PC-9 (cell line): ENCODE measurements around the gene WIPI1.

Experiments used
- EZH2 ChIP-seq: fragments of 200-600 bp; sonication (generic); IDR thresholded peaks from 2 replicates; pipeline ENCODE4 v1.8.0; 2017; ENCODE audit warnings: antibody characterized with exemption, low read depth
- TF ChIP-seq, protein P1 (sequence below): fragments of 200-600 bp; sonication (generic); conservative IDR thresholded peaks from 2 replicates; pipeline ENCODE4 v1.6.1; 2017; ENCODE audit warnings: mixed run types, antibody characterized with exemption, mild to moderate bottlenecking, moderate library complexity

DNA sequence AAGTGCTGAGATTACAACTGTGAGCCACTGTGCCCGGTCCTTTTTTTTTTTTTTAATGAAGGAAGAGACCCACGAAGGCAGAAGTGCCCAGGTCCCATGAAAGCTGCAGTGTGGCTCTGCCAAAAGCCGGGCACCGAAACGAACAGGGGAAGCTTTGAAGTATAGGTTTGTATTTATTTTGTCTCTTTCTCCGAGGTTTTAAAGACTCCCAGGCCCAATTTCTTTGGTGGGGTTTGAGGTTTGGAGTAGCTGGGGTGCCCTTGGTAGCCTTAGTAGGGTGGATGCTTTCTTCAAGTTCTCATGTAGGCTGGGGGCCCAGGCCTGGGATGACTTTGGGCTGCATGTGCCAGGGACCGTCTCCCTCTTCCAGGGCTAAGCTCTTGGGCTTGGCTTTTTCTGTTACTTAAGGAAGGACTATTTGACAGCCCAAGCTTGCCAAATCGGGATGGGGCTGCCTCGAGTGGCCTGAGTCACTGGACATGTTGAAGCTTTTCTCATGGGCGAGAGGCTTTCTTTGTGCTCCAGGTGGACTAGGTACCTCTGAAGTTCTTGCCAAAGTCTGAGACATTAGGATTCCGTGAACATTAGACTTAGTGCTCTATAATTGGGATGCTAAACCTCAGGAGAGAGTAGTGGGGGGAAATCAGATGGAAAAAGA lies 66.3 kb downstream of the WIPI1 start:
- no peak for TF ChIP-seq EZH2
- TF ChIP-seq, protein P1, sequence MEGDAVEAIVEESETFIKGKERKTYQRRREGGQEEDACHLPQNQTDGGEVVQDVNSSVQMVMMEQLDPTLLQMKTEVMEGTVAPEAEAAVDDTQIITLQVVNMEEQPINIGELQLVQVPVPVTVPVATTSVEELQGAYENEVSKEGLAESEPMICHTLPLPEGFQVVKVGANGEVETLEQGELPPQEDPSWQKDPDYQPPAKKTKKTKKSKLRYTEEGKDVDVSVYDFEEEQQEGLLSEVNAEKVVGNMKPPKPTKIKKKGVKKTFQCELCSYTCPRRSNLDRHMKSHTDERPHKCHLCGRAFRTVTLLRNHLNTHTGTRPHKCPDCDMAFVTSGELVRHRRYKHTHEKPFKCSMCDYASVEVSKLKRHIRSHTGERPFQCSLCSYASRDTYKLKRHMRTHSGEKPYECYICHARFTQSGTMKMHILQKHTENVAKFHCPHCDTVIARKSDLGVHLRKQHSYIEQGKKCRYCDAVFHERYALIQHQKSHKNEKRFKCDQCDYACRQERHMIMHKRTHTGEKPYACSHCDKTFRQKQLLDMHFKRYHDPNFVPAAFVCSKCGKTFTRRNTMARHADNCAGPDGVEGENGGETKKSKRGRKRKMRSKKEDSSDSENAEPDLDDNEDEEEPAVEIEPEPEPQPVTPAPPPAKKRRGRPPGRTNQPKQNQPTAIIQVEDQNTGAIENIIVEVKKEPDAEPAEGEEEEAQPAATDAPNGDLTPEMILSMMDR, result no peak
